Fibroblast of villous mesenchyme (primary cell): ENCODE results near the gene TRIM50. TPM values are rescaled to one million over a fixed set of nuclear protein-coding genes. Genes with fewer than 3 reads are reported as not detected.

Experiments
- small RNA-seq: library from RNA; depleted of rRNA; stranded (forward); fragments of <200 nt; gene quantifications from one replicate; pipeline ENCODE3, GENCODE V24; 2012
- total RNA-seq: library from RNA; depleted of rRNA; stranded (reverse); fragments of >200 nt; gene quantifications from 2 replicates; pipeline ENCODE4 v1.2.3, GENCODE V29; 2012

TRIM50 gene
- total RNA-seq, 1 donor: not detected

Small RNAs within 50 kb of the gene (small RNA-seq; reads per million reads assigned to genes)
- gene RNU6-1080P: not detected

Other genes starting within 250 kb of the TRIM50 start
- not detected in 2 replicates for gene SPDYE9, start 242.0 kb downstream of the TRIM50 start, total RNA-seq
- 13.2 and 14.7 TPM in 2 replicates for gene NSUN5, start 19.3 kb downstream of the TRIM50 start, total RNA-seq
- not detected in 2 replicates for gene FKBP6, start 79 bp upstream of the TRIM50 start, total RNA-seq
- gene FZD9, start 105.7 kb upstream of the TRIM50 start, total RNA-seq: 0.64 and 0.86 TPM in 2 replicates
- gene BAZ1B, start 194.2 kb upstream of the TRIM50 start, total RNA-seq: 57.0 and 64.3 TPM in 2 replicates
- gene BCL7B, start 229.6 kb upstream of the TRIM50 start, total RNA-seq: 27.2 and 30.3 TPM in 2 replicates